ENCODE data around the gene GAGE1.
"Not testable (repeated sequence)": the region's sequence is repeated elsewhere in the genome, so short reads cannot be mapped to it uniquely, and the experiment has no call there.

GAGE1 gene

GRCh38 chrX:49589769-49590478 lies 8.9 kb upstream of the GAGE1 start:
- ATAC-seq (ENCODE audit: insufficient read depth, low read depth); H2AFZ ChIP-seq (ENCODE audit: low read depth, low read length); H3K27ac ChIP-seq (ENCODE audit: low read length); H3K36me3 ChIP-seq (ENCODE audit: insufficient read depth, low read length); H3K4me2 ChIP-seq (ENCODE audit: insufficient read depth, low read length); H3K9me3 ChIP-seq (ENCODE audit: insufficient read depth, low read length, severe bottlenecking); H3K9ac ChIP-seq (ENCODE audit: low read depth, low read length); H3K4me3 ChIP-seq (ENCODE audit: low read depth in 1 of 2, low read length in 2 of 2); H3K4me1 ChIP-seq (ENCODE audit: insufficient read depth, low read length); H3K79me2 ChIP-seq (ENCODE audit: insufficient read depth, low read length); DNase-seq; H4K20me1 ChIP-seq (ENCODE audit: insufficient read depth, low read length); H3K27me3 ChIP-seq (ENCODE audit: insufficient read depth, low read length, poor library complexity): not testable (repeated sequence)

DNA sequence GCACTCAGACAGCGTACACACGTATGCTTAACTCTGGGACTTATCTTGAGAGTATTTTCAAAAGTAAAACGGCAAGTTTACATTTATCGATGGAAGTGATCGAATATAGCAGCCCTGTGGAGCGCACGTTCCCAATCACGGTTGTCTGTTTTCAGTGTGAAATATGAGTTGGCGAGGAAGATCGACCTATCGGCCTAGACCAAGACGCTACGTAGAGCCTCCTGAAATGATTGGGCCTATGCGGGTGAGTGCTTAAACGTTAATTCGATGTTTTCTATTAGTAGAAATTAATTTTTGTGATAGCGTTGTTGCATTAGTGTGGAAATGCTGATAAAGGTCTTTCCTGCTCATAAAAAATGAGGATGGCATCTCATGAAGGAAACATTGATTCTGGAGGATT lies 8.3 kb upstream of the GAGE1 start:
- H3K36me3 ChIP-seq (ENCODE audit: insufficient read depth, low read length); H2AFZ ChIP-seq (ENCODE audit: low read depth, low read length); H3K4me3 ChIP-seq (ENCODE audit: low read depth in 1 of 2, low read length in 2 of 2); H3K9ac ChIP-seq (ENCODE audit: low read depth, low read length); H3K4me1 ChIP-seq (ENCODE audit: insufficient read depth, low read length); H3K27ac ChIP-seq (ENCODE audit: low read length); H4K20me1 ChIP-seq (ENCODE audit: insufficient read depth, low read length); ATAC-seq (ENCODE audit: insufficient read depth, low read depth); DNase-seq; H3K9me3 ChIP-seq (ENCODE audit: insufficient read depth, low read length, severe bottlenecking); H3K27me3 ChIP-seq (ENCODE audit: insufficient read depth, low read length, poor library complexity); H3K79me2 ChIP-seq (ENCODE audit: insufficient read depth, low read length); H3K4me2 ChIP-seq (ENCODE audit: insufficient read depth, low read length): not testable (repeated sequence)

- TF ChIP-seq EZH2 (IDR thresholded peaks at IDR 0.05; ENCODE audit: borderline replicate concordance, low read depth, low read length, severe bottlenecking) (no peak), CTCF (IDR thresholded peaks at IDR 0.05; ENCODE audit: borderline replicate concordance, extremely low read depth, low read length, poor library complexity, severe bottlenecking) (no peak)
- Histone ChIP-seq H3K4me1 (ENCODE audit: insufficient read depth, low read length) (no peaks in the 10 kb centered on the region), H3K9ac (ENCODE audit: low read depth, low read length) (no peak overlapping the region), H3K79me2 (ENCODE audit: insufficient read depth, low read length) (no peaks in the 10 kb centered on the region), H3K27ac (ENCODE audit: low read length) (no peak overlapping the region), H4K20me1 (ENCODE audit: insufficient read depth, low read length) (no peaks in the 10 kb centered on the region), H3K4me2 (ENCODE audit: insufficient read depth, low read length) (no peak overlapping the region), H3K4me3 (ENCODE audit: low read depth in 1 of 2, low read length in 2 of 2) (no peak overlapping the region), H3K27me3 (ENCODE audit: insufficient read depth, low read length, poor library complexity) (no peaks in the 10 kb centered on the region), H3K36me3 (ENCODE audit: insufficient read depth, low read length) (no peaks in the 10 kb centered on the region), H2AFZ (ENCODE audit: low read depth, low read length) (no peak overlapping the region), H3K9me3 (ENCODE audit: insufficient read depth, low read length, severe bottlenecking) (no peaks in the 10 kb centered on the region)
- DNase-seq (no peak), ATAC-seq (ENCODE audit: insufficient read depth, low read depth) (no peak)
Observed at GRCh38 chrX:49610718-49611310, 12.0 kb downstream of the GAGE1 start.

DNA sequence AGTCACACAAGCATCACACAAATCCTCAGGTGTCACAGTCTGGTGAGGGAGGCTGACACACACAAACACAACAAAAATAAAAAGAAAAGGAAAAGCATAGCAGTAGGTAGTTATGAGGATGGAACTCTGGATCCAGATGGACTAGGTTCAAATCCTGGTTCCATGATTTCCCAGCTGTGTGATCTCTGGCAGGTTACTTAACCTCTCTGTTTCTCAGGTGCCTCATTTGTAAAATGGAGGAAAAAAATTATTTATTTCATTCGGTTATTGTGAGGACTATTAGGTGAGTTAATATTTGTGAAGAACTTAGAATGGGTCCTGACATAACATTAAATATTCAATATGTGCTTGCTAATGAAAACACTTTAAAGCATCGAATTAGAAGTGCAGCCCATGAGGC lies 19.8 kb downstream of the GAGE1 start:
- Histone ChIP-seq H3K27ac (ENCODE audit: low read length) (no peak overlapping the region), H3K79me2 (ENCODE audit: insufficient read depth, low read length) (no peaks in the 10 kb centered on the region), H3K9me3 (ENCODE audit: insufficient read depth, low read length, severe bottlenecking) (no peaks in the 10 kb centered on the region), H3K4me3 (ENCODE audit: low read depth in 1 of 2, low read length in 2 of 2) (no peak overlapping the region), H3K9ac (ENCODE audit: low read depth, low read length) (no peak overlapping the region), H3K27me3 (ENCODE audit: insufficient read depth, low read length, poor library complexity) (no peaks in the 10 kb centered on the region), H4K20me1 (ENCODE audit: insufficient read depth, low read length) (no peaks in the 10 kb centered on the region), H3K36me3 (ENCODE audit: insufficient read depth, low read length) (no peaks in the 10 kb centered on the region), H3K4me1 (ENCODE audit: insufficient read depth, low read length) (no peaks in the 10 kb centered on the region), H3K4me2 (ENCODE audit: insufficient read depth, low read length) (no peak overlapping the region), H2AFZ (ENCODE audit: low read depth, low read length) (no peak overlapping the region)
- TF ChIP-seq CTCF (IDR thresholded peaks at IDR 0.05; ENCODE audit: borderline replicate concordance, extremely low read depth, low read length, poor library complexity, severe bottlenecking) (no peak), EZH2 (IDR thresholded peaks at IDR 0.05; ENCODE audit: borderline replicate concordance, low read depth, low read length, severe bottlenecking) (no peak)
- no peak for ATAC-seq (ENCODE audit: insufficient read depth, low read depth)
- no peak for DNase-seq

Data from DND-41 (cell line).